Ovary (tissue), 3 donors: ENCODE measurements around the gene ZNF169.

Experiments used
- POLR2A ChIP-seq: fragments of 450-650 bp; IDR thresholded peaks from one replicate; pipeline ENCODE4 v1.6.1; 2017; ENCODE audit warnings: antibody characterized with exemption, mild to moderate bottlenecking, moderate library complexity
- TF ChIP-seq, protein P1 (sequence below), 3 donors: fragments of 450-650 bp in 2 of 3; fragments of 200-600 bp in 1 of 3; IDR thresholded peaks; one replicate each; pipeline versions ENCODE4 v1.5.1 to v1.8.0; 2016 to 2022; ENCODE audit warnings: antibody characterized with exemption in 3 of 3, mild to moderate bottlenecking in 1 of 3
- donor health status: DM: no; HTN: no; CAD: no.

GRCh38 chr9:94300470-94301301, 41.6 kb downstream of the ZNF169 start:
- TF ChIP-seq, protein P1, sequence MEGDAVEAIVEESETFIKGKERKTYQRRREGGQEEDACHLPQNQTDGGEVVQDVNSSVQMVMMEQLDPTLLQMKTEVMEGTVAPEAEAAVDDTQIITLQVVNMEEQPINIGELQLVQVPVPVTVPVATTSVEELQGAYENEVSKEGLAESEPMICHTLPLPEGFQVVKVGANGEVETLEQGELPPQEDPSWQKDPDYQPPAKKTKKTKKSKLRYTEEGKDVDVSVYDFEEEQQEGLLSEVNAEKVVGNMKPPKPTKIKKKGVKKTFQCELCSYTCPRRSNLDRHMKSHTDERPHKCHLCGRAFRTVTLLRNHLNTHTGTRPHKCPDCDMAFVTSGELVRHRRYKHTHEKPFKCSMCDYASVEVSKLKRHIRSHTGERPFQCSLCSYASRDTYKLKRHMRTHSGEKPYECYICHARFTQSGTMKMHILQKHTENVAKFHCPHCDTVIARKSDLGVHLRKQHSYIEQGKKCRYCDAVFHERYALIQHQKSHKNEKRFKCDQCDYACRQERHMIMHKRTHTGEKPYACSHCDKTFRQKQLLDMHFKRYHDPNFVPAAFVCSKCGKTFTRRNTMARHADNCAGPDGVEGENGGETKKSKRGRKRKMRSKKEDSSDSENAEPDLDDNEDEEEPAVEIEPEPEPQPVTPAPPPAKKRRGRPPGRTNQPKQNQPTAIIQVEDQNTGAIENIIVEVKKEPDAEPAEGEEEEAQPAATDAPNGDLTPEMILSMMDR (IDR thresholded peaks at IDR 0.05): no peak
- TF ChIP-seq POLR2A: no peak
